RCC 7860 (cell line): Measurements from ENCODE around the gene FANCC.
A peak's percentile ranks its signal among the peaks of the same experiment; 100 is the strongest.

Experiments
- DNase-seq: peaks from one replicate; pipeline ENCODE4 v3.0.0-alpha.2; 2015; ENCODE audit warnings: low spot score
- FAIRE-seq: peaks from 2 replicates; lab custom pipeline; 2012; peaks lifted over from hg19 to GRCh38; lab: Jason Lieb, UNC

The FANCC gene

GRCh38 chr9:95317119-95317892 lies at the start of gene FANCC:
Gene FANCC (minus strand): TSS chr9:95317709. CDS start chr9:95249291, 68,418 bp downstream.
- FAIRE-seq = no peak
- DNase-seq = peak; percentile 80

GRCh38 chr9:95366731-95367325 lies 49.3 kb upstream of the FANCC start:
- DNase-seq (no peak), FAIRE-seq (no peak)

- FAIRE-seq (no peak), DNase-seq (no peak)
Observed at GRCh38 chr9:95365766-95366165, 48.3 kb upstream of the FANCC start.

GRCh38 chr9:95363051-95363841 lies 45.7 kb upstream of the FANCC start:
- FAIRE-seq (no peak), DNase-seq (no peak)

- DNase-seq = no peak
- FAIRE-seq = no peak
Observed at GRCh38 chr9:95360866-95361265, 43.4 kb upstream of the FANCC start.

- DNase-seq (no peak), FAIRE-seq (no peak)
Observed at GRCh38 chr9:95357316-95357715, 39.8 kb upstream of the FANCC start.

- no peak for FAIRE-seq
- DNase-seq = no peak
Observed at GRCh38 chr9:95355500-95355899, 38.0 kb upstream of the FANCC start.

GRCh38 chr9:95351051-95351450 lies 33.5 kb upstream of the FANCC start:
- DNase-seq = no peak
- FAIRE-seq = no peak

GRCh38 chr9:95350266-95350665 lies 32.8 kb upstream of the FANCC start:
- DNase-seq (no peak), FAIRE-seq (no peak)

GRCh38 chr9:95349091-95350038 lies 31.9 kb upstream of the FANCC start:
- FAIRE-seq = no peak
- DNase-seq = no peak

- FAIRE-seq (no peak), DNase-seq (no peak)
Observed at GRCh38 chr9:95346021-95346420, 28.5 kb upstream of the FANCC start.

GRCh38 chr9:95344735-95345325 lies 27.3 kb upstream of the FANCC start:
- FAIRE-seq = no peak
- no peak for DNase-seq

GRCh38 chr9:95343725-95344287 lies 26.3 kb upstream of the FANCC start:
- DNase-seq (no peak), FAIRE-seq (no peak)

GRCh38 chr9:95342571-95342970 lies 25.1 kb upstream of the FANCC start:
- FAIRE-seq = no peak
- DNase-seq = no peak

GRCh38 chr9:95341293-95341962 lies 23.9 kb upstream of the FANCC start:
- DNase-seq (no peak), FAIRE-seq (no peak)

- FAIRE-seq (no peak), DNase-seq (no peak)
Observed at GRCh38 chr9:95338243-95338642, 20.7 kb upstream of the FANCC start.

- DNase-seq (no peak), FAIRE-seq (no peak)
Observed at GRCh38 chr9:95336281-95336680, 18.8 kb upstream of the FANCC start.

- DNase-seq = no peak
- no peak for FAIRE-seq
Observed at GRCh38 chr9:95333426-95333825, 15.9 kb upstream of the FANCC start.

- DNase-seq = no peak
- FAIRE-seq = no peak
Observed at GRCh38 chr9:95332860-95333259, 15.4 kb upstream of the FANCC start.
